Activated CD8-positive, alpha-beta memory T cell treated with anti-CD3 and anti-CD28 coated beads for 1 hour (primary cell): ENCODE results near the gene SLC7A7.
"Not testable (repeated sequence)": the region's sequence is repeated elsewhere in the genome, so short reads cannot be mapped to it uniquely, and the experiment has no call there.

Source experiments
- DNase-seq, 2 donors: peaks; one replicate each; pipeline ENCODE4 v3.0.0-alpha.2; 2020; ENCODE audit warnings: low read depth in 1 of 2; ENCODE audit errors: extremely low read depth in 1 of 2

The SLC7A7 gene

DNA sequence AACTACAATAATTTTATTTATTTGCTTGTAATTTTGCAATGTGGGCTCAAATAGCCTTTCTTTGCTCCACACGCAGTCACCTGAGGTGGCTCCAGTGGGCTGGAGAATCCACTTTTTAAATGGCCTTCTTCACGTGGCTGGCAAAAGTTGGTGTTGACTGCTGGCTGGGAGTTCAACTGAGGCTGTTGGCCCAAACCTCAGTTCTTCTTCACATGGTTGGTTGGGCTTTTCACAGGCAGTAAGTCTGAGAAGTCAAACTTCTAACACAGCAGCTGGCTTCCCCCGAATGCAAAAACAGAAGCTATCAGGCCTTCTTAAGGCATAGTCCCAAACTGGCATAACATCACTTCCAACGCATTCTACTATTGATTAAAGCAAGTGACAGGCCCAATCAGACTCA, 50.9 kb downstream of the SLC7A7 start:
- DNase-seq: no peak

DNA sequence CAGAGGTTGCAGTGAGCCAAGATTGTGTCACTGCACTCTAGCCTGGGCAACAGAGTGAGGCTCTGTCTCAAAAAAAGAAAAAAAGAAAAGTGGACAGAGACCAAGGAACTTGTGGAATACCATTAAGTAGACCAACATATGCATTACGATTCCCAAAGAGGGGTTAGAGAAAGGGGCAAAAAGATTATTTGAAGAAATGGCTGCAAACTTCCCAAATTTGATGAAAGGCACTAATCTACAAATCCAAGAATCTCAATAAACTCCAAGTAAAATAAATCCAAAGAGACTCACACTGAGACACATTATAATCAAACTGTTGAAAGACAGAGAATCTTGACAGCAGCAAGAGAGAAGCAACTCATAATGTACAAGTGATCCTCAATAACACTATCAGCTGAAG, 53.5 kb downstream of the SLC7A7 start:
- no peak for DNase-seq

DNA sequence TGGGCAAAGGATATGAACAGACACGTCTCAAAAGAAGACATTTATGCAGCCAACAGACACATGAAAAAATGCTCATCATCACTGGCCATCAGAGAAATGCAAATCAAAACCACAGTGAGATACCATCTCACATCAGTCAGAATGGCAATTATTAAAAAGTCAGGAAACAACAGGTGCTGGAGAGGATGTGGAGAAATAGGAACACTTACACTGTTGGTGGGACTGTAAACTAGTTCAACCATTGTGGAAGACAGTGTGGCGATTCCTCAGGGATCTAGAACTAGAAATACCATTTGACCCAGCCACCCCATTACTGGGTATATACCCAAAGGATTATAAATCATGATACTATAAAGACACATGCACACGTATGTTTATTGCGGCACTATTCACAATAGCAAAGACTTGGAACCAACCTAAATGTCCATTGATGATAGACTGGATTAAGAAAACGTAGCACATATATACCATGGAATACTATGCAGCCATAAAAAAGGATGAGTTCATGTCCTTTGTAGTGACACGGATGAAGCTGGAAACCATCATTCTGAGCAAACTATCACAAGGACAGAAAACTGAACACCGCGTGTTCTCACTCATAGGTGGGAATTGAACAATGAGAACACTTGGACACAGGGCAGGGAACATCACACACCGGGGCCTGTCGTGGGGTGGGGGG, 57.1 kb downstream of the SLC7A7 start:
- DNase-seq: not testable (repeated sequence)

DNA sequence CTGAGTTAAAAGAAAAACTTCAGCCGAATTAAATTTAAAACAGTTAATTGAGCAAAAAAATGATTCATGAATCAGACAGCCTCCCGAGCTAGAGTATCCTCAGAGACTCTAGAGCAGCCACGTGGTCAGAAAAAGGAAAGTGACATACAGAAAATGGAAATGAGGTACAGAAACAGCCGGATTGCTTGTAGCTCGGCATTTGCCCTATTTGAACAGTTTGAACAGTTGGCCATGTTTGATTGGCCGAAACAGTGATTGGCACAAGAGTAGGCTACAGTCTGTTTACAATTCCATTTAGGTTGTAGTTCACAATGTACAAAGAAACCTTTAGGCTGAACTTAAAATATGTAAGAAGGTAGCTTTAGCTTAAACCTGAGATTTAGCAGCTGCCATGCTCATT, 61.6 kb downstream of the SLC7A7 start:
- DNase-seq: no peak

DNA sequence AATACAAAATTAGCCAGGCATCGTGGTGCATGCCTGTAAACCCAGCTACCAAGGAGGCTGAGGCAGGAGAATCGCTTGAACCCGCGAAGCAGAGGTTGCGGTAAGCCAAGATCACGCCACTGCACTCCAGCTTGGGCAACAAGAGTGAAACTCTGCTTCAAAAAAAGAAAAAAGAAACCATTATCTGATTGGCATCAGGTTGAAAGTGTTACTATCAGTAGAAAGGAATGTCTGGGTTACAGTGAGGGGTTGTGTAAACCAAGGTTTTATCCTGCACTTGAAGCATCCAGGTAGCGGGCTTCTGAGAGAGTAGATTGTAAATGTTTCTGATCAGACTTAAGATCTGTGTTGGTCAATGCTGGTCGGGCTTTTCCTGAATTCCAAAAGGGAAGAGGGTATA, 62.8 kb downstream of the SLC7A7 start:
- no peak for DNase-seq

DNA sequence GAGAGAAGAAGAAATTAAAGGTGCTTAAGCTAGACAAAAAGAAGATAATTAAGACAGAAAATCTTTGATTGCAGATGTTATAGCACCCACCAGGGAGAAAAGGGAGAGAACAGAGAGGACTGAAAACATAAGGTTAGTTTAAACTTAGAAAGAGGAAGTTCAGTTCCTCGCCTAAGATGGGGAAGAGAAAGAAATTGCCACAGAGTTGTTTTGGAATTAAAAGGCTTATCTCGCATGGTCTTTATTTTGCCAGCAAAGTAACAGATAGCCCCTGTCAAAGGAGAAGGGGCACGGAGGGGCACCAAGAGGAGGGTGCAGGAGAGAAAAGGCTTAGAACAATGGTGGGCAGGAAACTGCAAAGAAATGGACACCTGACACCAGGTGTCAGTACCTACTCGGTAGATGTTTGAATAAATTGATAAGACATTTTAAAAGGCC, 66.6 kb downstream of the SLC7A7 start:
- DNase-seq: no peak

DNA sequence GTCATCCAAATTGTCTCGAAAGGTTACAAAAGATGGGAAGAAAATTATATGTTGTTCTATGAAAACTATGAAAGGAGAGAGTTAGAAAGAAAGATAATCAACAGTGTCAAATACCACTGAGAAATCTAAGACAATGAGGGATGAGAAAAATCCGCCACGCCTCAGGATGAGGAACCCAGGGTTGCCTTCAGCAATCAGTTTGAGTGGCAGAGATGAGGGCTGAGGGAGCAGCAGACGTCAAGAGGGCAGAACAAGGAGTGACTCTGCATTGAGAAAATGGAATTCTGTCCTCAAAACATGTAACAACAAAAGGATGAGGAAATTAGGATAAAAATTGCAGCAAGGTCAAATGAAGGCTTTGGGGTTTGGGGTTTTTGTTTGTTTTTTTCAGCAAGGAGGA, 67.0 kb downstream of the SLC7A7 start:
- no peak for DNase-seq

DNA sequence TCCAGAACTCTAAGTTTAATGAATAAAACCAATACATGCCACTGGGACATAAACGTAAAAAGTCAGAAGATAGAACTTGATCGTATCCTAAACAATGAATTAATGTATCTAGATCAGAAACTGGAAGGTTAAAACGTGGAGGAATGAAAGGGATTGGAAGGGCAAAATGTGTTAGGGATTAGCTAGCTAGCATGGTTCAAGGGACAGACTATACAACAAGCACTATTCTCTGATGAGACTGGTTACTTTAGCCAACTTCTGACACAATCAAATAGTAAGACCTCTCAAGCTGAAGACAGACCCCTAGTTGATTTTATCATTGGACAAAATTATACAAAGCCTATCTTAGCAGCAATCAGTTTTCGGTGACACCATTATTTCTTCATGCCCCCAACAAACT, 67.5 kb downstream of the SLC7A7 start:
- no peak for DNase-seq

DNA sequence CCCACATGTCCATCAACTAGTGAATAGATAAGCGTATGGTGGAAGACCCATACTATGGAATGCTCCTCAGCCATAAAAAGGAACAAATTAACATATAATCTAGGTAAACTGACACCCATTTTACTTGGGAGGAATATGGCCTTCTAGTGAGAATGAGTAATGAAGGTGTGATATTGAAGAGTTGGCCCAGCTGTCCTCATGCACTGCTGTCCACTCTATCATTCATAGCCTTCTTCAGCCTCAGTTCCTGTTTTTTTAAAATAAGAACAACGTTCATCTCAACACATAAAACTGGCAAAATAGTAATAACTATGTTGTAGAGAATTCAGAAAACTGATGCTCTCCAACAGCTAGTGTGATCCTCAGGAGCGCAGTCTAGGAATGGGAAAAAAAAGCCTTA, 75.2 kb downstream of the SLC7A7 start:
- DNase-seq: no peak

DNA sequence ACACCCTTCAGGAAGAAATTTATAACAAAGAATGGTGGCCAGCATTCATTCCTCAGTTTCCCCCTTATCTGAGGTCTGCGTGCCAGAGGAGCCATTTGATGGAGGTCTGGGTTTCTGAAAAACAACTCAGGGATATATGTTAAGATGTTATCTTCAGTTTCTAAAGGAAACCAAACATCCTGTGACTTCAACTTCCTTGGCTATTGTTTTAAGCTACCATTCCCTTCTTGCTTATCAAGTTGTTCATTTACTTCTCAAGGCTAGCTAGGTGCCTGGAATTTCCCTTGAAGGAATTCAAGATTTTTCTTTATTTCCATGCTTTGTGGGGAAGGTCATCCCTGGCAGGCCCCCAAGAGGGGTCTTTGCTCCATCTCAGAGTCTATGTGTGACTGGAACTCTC, 75.8 kb downstream of the SLC7A7 start:
- DNase-seq: no peak

DNA sequence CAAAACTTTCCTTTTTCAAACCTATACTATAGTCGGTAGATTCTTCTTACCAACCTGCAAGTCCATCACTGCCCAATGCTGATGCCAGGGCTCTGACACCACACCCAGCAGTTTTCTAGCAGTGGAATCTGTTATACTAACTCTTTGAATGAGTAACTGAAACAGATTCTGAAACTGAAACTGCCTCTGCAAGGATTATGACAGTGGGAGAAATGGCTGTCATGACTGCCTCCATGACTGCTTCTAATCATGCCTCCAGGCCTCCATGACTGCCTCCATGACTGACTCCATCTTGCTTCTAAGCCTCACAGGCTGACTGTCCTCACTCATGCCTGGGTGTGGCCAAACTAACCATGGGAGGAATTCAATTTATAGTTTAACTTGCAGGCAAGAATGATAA, 78.2 kb downstream of the SLC7A7 start:
- no peak for DNase-seq

DNA sequence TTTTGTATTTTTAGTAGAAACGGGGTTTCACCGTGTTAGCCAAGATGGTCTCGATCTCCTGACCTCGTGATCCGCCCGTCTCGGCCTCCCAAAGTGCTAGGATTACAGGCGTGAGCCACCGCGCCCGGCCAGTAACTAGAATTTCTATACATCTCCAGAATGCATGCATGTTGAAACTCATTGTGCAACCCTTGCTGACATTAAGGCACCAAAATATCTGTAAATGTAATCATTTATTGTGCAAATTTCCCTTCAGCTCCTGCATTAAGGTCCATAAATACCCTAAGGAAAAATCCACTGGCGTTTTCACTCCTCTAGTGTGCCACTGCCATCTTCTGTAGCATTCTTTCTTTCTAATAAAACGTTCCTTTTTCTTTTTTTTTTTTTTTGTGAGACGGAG, 78.9 kb downstream of the SLC7A7 start:
- not testable (repeated sequence) for DNase-seq

DNA sequence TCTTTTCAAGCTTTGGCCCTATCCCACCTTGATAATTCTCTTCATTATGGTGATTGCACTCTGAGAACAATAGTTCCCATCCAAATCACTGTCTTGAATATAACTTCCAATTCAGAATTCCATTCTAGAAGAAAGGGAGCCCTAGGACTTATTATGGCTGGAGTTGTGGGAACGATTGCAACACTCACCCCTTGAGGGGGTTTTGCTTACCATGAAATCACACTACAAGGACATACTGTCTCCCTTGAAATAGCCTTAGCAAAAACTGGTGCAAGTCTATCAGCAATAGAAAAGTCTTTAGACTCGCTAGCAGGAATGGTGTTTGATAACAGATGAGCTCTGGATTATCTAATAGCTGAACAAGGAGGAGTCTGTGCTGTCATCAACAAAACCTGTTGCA, 80.1 kb downstream of the SLC7A7 start:
- no peak for DNase-seq

DNA sequence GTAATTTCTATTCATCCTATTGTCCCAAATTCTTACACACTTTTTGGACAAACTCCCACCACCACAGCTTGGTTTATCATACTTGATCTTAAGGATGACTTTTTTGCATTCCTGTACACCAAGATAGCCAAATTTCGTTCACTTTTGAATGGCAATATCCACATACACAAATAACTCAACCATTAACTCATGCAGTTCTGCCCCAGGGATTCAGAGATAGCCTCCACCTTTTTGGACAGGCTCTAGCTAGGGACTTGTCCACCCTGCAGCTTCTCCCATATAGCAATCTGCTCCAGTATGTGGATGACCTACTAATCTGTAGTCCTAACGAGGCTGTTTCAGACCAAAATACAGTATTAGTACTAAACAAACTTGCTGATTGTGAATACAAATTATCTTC, 81.4 kb downstream of the SLC7A7 start:
- DNase-seq: no peak

DNA sequence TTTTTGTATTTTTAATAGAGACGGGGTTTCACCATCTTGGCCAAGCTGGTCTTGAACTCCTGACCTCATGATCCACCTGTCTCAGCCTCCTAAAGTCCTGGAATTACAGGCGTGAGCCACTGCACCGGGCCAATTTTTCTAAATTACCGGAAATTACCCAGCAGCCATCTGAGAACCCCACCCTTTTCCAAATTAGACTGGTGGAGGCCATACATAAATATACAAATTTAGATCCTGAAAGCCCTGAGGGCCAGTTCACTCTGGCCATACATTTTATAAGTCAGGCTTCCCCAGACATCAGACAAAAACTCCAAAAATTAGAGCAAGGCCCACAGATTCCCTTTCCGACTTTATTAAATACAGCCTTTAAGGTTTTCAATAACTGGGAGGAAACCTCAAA, 83.2 kb downstream of the SLC7A7 start:
- DNase-seq: not testable (repeated sequence)

DNA sequence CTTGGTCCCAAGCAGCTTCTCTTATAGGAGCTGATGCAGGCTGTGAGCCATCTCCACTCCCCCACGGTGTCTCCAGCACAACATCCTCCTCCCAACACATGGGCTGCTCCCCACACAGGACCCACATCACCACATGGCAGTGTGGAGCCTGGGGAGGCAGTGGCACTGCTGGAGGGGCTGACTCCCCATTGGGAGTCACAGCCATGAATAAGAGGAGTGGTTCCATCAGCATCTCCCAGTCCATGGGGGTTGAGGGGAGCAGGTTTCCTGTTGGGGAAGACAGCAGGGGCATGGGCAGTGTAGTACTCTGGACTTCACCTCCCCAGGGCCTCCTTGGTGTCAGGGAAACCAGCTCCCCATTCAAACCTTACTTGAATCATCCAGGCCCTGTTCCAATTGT, 89.2 kb downstream of the SLC7A7 start:
- DNase-seq: no peak

DNA sequence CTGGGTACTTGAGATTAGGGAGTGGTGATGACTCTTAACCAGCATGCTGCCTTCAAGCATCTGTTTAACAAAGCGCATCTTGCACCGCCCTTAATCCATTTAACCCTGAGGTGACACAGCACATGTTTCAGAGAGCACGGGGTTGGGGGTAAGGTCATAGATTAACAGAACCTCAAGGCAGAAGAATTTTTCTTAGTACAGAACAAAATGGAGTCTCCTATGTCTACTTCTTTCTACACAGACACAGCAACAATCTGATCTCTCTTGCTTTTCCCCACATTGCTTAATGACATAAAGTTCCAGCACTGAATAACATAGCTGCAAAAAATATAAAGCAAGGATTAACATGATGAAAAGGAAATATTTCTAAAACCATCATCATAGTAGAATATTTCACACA, 89.9 kb downstream of the SLC7A7 start:
- DNase-seq: not testable (repeated sequence)

DNA sequence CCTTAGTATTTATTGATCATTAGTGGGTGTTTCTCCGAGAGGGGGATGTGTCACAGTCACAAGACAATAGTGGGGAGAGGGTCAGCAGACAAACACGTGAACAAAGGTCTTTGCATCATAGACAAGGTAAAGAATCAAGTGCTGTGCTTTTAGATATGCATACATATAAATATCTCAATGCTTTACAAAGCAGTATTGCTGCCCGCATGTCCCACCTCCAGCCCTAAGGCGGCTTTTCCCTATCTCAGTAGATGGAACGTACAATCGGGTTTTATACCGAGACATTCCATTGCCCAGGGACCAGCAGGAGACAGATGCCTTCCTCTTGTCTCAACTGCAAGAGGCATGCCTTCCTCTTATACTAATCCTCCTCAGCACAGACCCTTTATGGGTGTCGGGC, 90.4 kb downstream of the SLC7A7 start:
- not testable (repeated sequence) for DNase-seq

DNA sequence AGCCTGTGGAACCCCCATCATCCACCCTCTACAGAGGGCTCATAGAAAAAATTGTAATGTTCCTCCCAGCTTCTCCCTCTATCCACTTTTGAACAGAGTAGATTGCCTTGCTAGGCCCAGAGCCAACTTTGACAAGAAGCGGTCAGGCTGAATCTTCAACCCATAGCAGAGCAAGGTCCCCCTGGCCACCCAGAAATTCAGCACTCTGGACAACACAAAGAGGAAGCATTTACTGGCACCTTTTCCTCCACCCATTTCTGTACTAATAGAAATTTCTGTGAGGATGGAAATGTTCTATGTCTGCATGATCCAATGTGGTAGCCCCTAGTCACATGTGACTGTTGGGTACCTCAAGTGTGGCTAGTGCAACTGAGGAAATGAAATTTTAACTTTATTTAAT, 91.4 kb downstream of the SLC7A7 start:
- DNase-seq: no peak
